HepG2 (cell line): Measurements from ENCODE around the gene SLC22A31. TPM values are rescaled to one million over a fixed set of nuclear protein-coding genes. Genes with fewer than 3 reads are reported as not detected.

Source experiments
- CBFB ChIP-seq: sonication (generic); formaldehyde crosslinking; IDR thresholded peaks from 2 replicates; pipeline ENCODE4 v1.4.0; 2020; ENCODE audit warnings: missing genetic modification reagents
- DBP ChIP-seq: sonication (generic); formaldehyde crosslinking; IDR thresholded peaks from 2 replicates; pipeline ENCODE4 v1.4.0; 2020; ENCODE audit warnings: missing genetic modification reagents; ENCODE audit errors: not compliant biosample characterization
- EP300 ChIP-seq, 3 experiments: sonication (generic) in 1 of 3; formaldehyde crosslinking in 1 of 3; IDR thresholded peaks; 2 replicates each; pipeline versions ENCODE4 v1.5.1 to v1.6.1; 2011 to 2020; ENCODE audit warnings: low read depth in 2 of 3, low read length in 2 of 3, borderline replicate concordance in 1 of 3, improper control_type of control experiment in 1 of 3, mild to moderate bottlenecking in 1 of 3, missing genetic modification reagents in 1 of 3, moderate library complexity in 1 of 3
- ERF ChIP-seq: IDR thresholded peaks from 2 replicates; pipeline ENCODE4 v1.6.1; 2018; ENCODE audit warnings: missing biosample characterization, missing genetic modification reagents
- HIC2 ChIP-seq: sonication (generic); formaldehyde crosslinking; IDR thresholded peaks from 2 replicates; pipeline ENCODE4 v1.9.0; 2022; ENCODE audit warnings: low read depth, missing genetic modification reagents
- KLF12 ChIP-seq: sonication (generic); formaldehyde crosslinking; IDR thresholded peaks from 2 replicates; pipeline ENCODE4 v1.4.0; 2020; ENCODE audit warnings: missing genetic modification reagents, borderline replicate concordance
- RNF219 ChIP-seq: sonication (generic); formaldehyde crosslinking; IDR thresholded peaks from 2 replicates; pipeline ENCODE4 v1.5.0; 2020; ENCODE audit warnings: mild to moderate bottlenecking, missing genetic modification reagents
- ZBTB14 ChIP-seq: sonication (generic); formaldehyde crosslinking; IDR thresholded peaks from 2 replicates; pipeline ENCODE4 v1.4.0; 2020; ENCODE audit warnings: missing genetic modification reagents
- ZBTB37 ChIP-seq: sonication (generic); formaldehyde crosslinking; IDR thresholded peaks from 2 replicates; pipeline ENCODE4 v1.4.0; 2020; ENCODE audit warnings: mild to moderate bottlenecking, missing genetic modification reagents
- ZFP91 ChIP-seq: sonication (generic); formaldehyde crosslinking; IDR thresholded peaks from 2 replicates; pipeline ENCODE4 v1.9.0; 2022; ENCODE audit warnings: missing genetic modification reagents, mild to moderate bottlenecking, borderline replicate concordance
- ZNF317 ChIP-seq: sonication (generic); formaldehyde crosslinking; IDR thresholded peaks from 2 replicates; pipeline ENCODE4 v1.5.0; 2020; ENCODE audit warnings: mild to moderate bottlenecking, missing genetic modification reagents
- ZNF414 ChIP-seq: sonication (generic); formaldehyde crosslinking; IDR thresholded peaks from 2 replicates; pipeline ENCODE4 v1.5.0; 2020; ENCODE audit warnings: missing genetic modification reagents
- ZNF580 ChIP-seq: IDR thresholded peaks from 2 replicates; pipeline ENCODE4 v1.6.1; 2016; ENCODE audit warnings: low read depth, borderline replicate concordance
- ZNF616 ChIP-seq: sonication (generic); formaldehyde crosslinking; IDR thresholded peaks from 2 replicates; pipeline ENCODE4 v1.5.0; 2020; ENCODE audit warnings: low read depth, mild to moderate bottlenecking, missing genetic modification reagents
- polyA plus RNA-seq, 8 experiments: library from polyadenylated mRNA; depleted of rRNA in 3 of 8; stranded (reverse) in 7 of 8; unstranded in 1 of 8; fragments of >200 nt; fragmentation: Illumina TruSeq in 4 of 8; extraction: Trizol in 4 of 8; gene quantifications; 2 replicates each; pipeline versions ENCODE4 v1.2.1 to v1.2.3, GENCODE V29; 2011 to 2016; ENCODE audit warnings: low read depth in 4 of 8, missing spikeins in 1 of 8, mixed read lengths in 1 of 8; ENCODE audit not compliant: insufficient read depth in 1 of 8
- total RNA-seq, 5 experiments: library from RNA; depleted of rRNA; stranded (reverse); fragments of >200 nt; fragmentation: Illumina TruSeq; extraction: Trizol; gene quantifications; 2 replicates each; pipeline ENCODE4 v1.2.3, GENCODE V29; 2016; ENCODE audit warnings: low read depth in 1 of 5

The SLC22A31 gene
- total and polyA plus RNA-seq, 2 of the 13 experiments (the other 11 are each of a cell fraction or from before 2014, with no cell fraction given) = 67.3 to 83.3 TPM

- no peak for TF ChIP-seq HIC2 (CRISPR knock-in tag)
- TF ChIP-seq DBP = no peak
- peak; percentile 5; the same call in 1 of the 2 replicates for TF ChIP-seq ZBTB14 (CRISPR knock-in tag)
- peak; percentile 57 for TF ChIP-seq ZNF580
- TF ChIP-seq ERF (CRISPR knock-in tag) = peak; percentile 24; the same call in 1 of the 2 replicates
- TF ChIP-seq ZBTB37 (CRISPR knock-in tag) = no peak
- no peak; the same call in 1 of the 2 replicates for TF ChIP-seq ZNF616
- TF ChIP-seq CBFB = peak; percentile 47; the same call in 1 of the 2 replicates
- peak; percentile 15; the same call in 1 of the 2 replicates for TF ChIP-seq ZNF414 (CRISPR knock-in tag)
- peak; percentile 94 for TF ChIP-seq ZFP91 (CRISPR knock-in tag)
- TF ChIP-seq ZNF317 (CRISPR knock-in tag) = peak; percentile 62; the same call in 1 of the 2 replicates
- TF ChIP-seq RNF219 (CRISPR knock-in tag) = no peak
- TF ChIP-seq KLF12 (CRISPR knock-in tag) = 0 out of 2 replicates have a peak, but pooled peaks have one; percentile 8
- no peak for TF ChIP-seq EP300 (IDR thresholded peaks at IDR 0.05; ENCODE audit: low read depth in 2 of 2, low read length in 2 of 2)
- no peak for TF ChIP-seq EP300 (CRISPR knock-in tag; IDR thresholded peaks at IDR 0.05; ENCODE audit: borderline replicate concordance)
Observed at GRCh38 chr16:89246903-89247733, 46.8 kb upstream of the SLC22A31 start (continued).
